Right lobe of liver (tissue), 4 donors: ENCODE data around the gene POLE.

ENCODE experiments used
- CTCF ChIP-seq, 4 donors: fragments of 200-600 bp in 3 of 4; fragments of 450-650 bp in 1 of 4; IDR thresholded peaks; one replicate each; pipeline versions ENCODE4 v1.5.1 to v1.8.0; 2016 to 2022; ENCODE audit warnings: antibody characterized with exemption in 4 of 4, mild to moderate bottlenecking in 2 of 4
- POLR2A ChIP-seq: fragments of 450-650 bp; IDR thresholded peaks from one replicate; pipeline ENCODE4 v1.6.1; 2017; ENCODE audit warnings: antibody characterized with exemption, mild to moderate bottlenecking
- donor health status: DM: no; HTN: no; CAD: no.
- donor health status: DM: no; HTN: no; CAD: no.
- donor health status: DM: no; HTN: yes; CAD: no.

- TF ChIP-seq CTCF (IDR thresholded peaks at IDR 0.05) (no peak), POLR2A (no peak)
Observed at GRCh38 chr12:132617822-132618682, 69.1 kb downstream of the POLE start.
